Activated effector memory CD4-positive, alpha-beta T cell treated with Interleukin-2 at 50 U/mL for 16 hours (primary cell): Measurements from ENCODE around the gene PRR30.
"Not testable (repeated sequence)": the region's sequence is repeated elsewhere in the genome, so short reads cannot be mapped to it uniquely, and the experiment has no call there.

Source experiments
- DNase-seq: peaks from one replicate; pipeline ENCODE4 v3.0.0-alpha.2; 2020

Gene PRR30

DNA sequence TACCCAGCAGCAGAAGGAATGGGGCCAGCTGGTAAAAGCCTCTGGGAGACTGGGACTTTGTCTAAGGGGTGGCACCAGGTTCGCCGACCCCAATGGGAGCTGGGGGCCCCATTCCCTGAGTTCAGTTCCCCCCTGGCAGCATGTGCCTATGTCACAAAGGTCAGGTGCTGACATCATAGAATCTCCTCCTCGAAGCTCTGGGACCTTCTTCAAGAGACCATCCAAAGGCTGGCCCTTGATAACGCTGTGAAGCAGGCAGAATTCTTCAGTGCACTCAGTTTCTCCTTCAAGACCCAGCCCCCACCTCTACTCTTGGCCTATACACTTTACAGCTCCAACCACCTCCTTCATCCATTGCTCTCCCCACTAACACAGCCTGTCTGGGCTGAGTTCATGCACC is at the start of gene PRR30:
PRR30 (minus strand) TSS at position 101 of the 400 bp plus-strand sequence. CDS start 1,081 bp downstream, outside the sequence.
- DNase-seq = no peak

DNA sequence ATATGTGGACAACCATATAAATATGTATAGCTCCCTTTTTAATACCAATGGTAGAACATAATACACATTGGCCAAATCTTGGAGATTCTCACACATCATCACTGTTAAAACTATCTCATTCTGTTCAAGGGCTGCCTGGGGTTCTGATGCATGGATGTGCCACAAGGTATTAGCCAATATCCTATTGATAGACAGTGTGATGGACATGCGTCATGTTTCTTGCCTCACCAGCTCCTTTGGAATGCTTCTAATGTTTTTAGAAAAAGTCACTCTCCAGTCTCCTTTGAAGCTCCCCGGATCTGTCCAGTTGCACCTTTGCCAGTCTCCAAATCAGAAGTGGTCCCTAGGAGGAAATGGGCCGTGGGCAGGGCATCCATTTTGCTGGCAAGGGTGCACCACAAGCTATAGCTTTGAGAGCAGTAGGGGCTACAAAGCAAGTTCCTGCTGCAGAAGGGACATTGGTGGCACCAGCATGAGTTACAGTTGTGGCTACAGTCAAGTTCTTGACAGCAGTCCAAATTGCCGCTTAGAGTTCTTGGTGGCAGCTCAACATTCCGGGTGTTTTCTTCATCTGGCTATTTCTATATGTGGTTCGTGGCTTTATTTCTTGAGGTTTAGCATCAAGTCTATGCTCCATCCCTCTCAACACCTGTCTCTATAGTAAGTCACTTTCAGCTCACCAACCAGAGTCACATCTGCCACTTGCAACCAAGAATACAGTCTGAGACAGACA is 47.6 kb upstream of the PRR30 start:
- no peak for DNase-seq

DNA sequence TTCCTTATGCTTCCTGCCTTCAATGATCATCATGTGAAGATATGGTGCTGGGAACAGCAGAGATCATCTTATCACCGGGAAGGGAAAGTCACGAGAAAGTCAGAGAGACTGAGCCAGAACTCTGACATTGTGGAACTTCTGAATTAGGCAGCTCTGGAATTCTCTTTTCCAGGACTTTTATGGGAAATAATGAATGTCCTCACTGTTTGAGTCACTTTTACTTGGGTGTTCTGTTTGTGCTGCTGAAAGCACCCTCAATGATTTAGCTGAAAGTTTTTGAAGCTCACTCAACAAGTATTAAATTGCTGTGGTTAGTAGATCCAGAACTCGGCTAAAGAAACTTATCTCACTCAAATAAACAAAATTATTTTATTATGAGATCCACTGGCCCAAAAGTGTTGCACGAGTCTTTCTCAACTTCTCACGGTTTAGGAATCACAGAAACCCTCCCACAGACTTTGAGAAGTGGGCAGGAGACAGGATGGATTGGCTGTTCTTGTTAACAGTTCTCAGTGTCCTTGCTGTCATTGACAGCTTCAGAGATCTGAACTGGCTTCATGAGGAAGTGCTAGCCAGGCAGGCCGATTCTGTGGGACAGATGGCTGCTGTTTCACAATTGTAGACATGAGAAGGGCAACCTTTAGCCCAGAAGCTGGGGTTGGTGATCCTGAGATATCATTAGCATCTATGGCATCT is 46.3 kb upstream of the PRR30 start:
- DNase-seq = no peak

DNA sequence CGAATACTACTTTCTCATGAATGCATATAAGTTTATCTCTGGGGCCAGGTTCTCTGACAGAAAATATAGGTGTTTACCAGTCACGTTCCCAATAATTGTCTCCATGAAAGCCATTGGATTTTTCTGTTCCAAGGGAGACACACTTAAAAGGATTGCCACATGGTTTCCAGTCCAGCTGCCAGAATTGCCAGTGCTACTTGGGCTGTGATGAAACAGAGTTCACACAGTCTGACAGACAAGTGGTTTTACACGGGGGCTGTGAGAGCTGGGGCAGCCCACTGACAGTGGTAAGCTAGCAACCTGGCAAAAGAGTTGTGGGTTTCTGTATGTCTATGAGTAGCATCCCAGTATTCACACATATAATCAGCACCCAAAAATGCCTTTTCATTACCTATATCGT is 44.9 kb upstream of the PRR30 start:
- DNase-seq = no peak

DNA sequence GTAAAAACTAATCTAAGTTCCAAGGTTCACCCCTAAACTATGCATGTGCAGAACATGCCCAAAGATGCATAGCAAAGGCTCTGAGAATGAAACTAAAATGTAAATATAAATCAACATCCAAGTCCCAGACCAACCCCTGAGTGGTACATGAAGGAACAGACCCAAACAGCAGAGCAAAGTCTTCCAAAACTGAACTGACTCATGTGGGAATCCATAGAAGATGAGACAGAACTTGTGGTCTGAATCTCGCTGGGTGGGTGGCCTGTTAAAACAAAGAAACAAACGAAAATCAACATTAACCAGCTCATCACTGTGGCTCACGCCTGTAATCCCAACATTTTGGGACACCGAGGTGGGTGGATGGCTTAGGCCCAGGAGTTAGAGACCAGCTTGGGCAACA is 43.1 kb upstream of the PRR30 start:
- no peak for DNase-seq

DNA sequence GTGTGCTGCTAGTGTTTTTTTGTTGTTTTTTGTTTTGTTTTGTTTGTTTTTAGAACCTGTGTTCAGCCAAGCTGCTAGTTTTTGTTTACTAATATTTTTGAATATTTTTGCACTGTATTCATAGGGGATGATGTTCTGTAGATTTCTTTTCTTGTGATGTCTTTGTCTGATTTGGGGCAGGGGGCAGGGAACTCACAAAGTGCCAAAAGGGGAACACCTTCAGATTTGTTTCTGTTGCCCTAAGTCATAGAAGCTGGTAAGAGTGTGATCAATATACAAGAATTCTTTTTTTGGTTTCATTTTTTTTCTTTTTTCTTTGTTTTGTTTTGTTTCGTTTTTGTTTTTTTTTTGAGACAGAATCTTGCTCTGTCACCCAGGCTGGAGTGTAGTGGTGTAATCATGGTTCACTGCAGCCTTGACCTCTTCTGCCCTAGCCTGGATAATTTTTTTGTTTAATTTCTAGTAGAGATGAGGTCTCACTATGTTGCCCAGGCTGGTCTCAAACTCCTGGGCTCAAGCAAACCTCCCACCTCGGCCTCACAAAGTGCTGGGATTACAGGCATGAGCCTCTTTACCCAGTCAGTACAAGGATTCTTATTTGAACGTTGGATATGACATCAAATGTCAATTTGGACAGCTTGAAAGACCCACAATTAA is 40.3 kb upstream of the PRR30 start:
- DNase-seq = no peak

DNA sequence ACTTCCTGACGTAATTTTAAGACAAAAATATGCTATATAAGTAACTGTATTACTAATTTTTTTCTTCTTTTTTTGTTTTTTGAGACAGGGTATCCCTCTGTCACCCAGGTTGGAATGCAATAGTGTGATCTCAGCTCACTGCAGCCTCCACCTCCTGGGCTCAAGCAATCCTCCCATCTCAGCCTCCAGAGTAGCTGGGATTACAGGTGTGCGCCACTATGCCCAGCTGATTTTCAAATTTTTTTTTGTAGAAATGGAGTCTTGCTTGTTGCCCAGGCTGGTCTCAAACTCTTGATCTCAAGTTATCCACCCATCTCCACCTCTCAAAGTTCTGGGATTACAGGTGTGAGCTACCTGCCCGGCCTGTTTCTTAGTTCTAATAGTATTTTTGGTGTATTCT is 39.3 kb upstream of the PRR30 start:
- DNase-seq = no peak

DNA sequence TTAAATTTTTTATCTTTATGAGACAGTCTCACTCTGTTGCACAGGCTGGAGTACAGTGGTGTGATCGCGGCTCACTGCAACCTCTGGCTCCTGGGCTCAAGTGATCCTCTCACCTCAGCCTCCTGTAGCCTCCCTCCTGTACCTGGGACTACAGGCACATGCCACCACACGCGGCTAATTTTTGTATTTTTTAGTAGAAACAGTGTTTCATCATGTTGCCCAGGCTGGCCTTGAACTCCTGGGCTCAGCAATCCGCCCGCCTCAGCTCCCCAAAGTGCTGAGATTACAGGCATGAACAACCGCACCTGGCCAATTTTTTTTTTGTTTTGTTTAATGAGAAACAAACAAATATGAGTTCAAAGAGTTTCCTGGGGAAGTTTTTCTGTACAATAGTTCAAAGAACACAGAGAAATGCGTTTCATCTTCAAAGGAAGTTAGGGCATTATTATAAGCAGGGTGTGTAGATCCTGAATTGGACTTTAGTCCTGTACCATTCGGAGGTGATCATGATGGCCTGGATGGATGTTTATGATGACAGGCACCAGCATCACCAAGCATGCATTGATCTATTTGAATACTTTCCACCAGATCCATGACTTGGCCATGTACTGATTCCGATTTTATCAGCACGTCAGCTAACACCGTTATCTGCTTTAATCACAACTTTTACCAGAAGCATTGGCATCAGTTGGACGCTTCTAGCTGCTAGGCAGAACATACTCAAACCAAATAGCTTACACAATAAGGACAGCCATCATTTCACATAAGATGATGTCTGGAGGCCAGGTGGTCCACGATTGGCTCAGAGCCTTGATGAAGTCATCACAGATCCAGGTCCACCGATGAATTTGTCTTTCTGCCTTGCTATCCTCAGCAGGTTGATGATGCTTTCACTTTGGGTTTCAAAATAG is 38.5 kb upstream of the PRR30 start:
- DNase-seq = no peak

DNA sequence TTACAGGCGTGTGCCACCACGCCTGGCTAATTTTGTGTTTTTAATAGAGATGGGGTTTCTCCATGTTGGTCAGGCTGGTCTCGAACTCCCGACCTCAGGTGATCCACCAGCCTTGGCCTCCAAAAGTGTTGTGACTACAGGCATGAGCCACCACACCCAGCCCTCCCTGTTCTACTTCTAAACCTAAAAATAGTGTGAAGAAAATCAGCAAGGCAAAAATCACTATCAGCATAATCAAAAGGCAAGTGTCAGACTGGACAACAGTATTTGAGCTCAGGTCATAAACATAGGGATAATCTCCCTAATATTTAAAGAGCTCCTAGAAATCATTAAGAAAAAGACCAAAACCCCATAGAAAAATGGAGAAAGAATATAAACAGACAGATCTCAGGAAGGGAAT is 36.6 kb upstream of the PRR30 start:
- DNase-seq = not testable (repeated sequence)

DNA sequence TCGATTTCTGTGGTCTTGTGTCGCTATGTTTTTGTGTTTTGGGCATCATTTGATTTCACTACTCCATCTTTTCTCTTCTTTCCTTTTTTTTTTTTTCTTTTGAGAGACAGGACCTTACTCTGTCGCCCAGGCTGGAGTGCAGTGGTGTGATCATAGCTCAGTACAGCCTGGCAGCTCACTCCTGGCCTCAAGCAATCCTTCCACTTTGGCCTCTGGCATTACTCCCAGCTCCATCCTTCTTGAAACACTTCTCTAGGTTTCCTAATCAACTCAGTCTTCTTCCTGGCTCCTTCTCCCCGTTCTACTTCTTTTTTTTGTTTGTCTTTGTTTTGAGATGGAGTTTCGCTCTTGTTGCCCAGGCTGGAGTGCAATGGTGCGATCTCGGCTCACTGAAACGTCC is 36.1 kb upstream of the PRR30 start:
- no peak for DNase-seq

DNA sequence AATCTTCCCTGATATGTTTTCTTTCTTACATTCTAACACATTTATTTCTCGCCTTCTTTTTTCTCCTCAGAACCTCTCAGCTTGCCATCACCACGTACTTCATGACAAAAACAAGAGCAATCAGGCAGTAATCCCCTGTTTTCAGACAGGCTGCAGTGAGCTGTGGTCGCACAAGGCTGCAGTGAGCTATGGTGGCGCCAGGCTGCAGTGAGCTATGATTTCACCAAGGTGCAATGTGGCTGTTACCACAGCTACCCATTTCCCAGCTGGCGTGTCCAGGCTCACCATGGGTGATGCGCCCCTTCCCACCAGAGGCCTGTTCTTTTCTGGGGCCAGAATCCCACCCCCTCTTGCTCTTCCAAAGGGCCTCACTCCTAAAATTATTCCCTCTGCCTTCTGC is 35.4 kb upstream of the PRR30 start:
- DNase-seq = no peak

DNA sequence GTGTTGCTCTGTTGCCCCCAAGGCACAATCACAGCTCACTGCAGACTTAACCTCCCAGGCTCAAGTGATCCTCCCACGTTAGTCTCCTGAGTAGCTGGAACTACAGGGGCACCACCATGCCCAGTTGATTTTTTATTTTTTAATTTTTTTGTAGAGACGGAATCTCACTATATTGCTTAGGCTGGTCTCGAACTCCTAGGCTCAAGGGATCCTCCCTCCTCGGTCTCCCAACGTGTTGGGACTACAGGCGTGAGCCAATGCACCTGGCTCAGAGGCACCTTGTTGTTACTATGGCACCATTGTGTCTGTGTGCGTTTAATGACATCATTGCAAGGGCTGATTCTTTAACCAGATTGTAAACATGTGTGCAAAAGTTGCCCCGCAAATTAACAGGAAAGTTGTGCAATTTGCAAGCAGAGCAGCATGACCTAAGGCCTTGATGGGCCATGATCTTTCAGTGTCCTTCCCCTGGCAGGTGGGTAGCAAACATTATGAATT is 32.2 kb upstream of the PRR30 start:
- DNase-seq = no peak

DNA sequence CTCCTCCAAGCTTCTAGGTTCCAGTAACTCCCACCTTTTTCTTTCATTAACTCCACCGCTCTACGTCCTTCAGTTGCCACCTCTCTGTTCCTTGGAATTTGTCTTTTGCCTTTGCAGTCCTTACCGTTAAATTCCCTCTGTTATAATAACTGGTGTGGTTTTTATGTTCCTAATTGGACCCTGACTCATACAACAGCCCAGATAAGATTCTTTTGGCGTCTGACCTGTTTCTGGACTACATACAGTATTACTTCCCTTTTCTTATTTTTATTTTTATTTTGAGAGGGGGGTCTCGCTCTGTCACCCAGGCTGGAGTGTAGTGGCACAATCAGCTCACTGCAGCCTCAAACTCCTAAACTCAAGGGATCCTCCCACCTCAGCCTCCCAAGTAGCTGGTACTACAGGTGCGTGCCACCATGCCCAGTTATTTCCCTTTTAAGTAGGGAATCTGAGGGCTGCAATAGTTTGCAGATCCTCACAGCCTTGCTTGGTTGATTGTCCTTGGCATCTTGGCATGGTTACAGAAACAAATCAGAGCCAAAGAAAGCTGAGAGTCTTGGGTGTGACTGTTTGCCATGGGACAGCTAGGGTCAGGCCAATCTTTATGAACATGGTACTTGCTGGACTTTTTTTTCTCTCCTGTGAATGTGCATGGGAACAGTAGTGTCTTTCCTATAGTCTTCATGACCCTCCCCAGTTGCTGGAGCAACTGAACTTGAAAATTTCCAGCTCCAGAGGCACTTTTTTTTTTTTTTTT is 31.5 kb upstream of the PRR30 start:
- DNase-seq = no peak

DNA sequence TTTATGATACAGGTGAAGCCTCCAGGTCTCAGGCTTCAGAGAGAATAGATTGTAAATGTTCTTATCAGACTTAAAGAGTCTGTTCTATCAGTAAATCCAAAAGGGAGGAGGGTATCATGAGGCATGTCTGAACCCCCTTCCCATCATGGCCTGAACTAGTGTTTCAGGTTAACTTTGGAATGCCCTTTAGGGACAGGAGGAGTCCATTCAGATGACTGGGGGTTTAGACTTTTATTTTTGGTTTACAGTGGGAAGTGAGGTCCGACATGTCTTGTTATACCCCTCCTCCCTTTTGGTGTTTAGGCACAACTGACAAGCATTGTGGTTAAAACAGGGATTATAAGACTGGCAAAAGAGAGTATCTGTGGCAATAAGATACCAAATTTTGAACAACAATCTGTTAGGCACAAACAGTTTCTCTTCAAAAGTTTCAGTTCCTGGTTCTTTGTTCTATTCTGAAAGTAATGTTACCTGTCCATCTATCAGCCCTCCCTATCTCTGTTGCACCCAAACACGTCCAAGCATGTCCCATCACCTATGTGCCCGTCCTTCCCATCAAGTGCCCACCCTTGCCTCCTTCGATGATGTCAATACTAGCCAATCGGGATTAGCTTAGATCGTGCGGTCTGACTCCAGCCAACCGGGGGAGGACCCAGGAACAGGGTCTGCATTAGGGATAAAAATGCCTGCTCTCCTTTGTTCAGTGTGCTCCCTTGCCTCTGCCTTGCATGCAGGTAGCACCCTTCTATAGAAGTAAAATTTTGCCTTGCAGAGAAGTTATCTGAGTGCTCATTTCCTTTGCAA is 26.0 kb upstream of the PRR30 start:
- no peak for DNase-seq

DNA sequence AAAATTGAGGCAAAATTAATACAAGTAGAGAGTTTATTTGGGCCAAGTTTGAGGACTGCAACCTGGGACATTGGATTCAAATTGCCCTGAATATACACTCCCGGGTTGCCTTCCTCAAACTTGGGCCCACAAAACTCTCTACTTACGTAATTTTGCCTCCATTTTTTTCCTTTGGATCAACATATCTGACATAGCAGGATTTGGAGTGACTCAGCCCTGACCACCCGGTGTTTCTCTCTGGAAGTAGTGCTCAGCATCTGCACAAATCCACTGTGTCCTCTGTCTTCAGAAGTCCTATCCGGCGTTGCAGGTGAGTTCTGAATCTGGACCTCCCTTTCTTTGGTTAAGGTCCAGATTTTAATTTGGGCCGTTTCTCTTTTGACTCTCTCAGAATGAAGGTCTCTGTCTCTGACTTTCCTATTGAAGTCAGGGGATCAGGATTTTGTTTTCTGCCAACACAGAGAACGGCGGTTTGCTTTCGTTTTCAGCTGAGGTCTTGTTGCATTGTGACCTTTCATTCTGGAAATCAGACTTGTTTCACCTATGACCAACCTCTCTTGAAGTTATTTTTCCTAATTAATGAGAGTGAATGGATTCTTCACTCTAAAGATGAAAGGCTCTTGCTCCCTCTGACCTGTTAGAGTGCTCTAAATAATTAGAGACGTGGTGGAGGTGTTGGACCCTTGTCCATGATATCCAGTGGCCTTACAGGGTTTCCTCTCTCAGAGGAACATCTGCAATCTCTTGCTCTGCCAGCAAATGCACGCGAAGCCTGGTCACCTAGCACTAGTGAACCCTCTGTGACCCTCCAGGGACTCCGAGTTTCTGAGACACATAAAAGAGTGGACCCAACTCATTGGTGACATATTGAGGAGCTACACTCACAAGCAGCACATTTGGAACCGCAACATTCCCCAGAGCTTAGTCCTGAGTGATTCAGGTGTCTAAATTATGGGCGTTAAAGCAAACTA is 23.2 kb upstream of the PRR30 start:
- DNase-seq = no peak

DNA sequence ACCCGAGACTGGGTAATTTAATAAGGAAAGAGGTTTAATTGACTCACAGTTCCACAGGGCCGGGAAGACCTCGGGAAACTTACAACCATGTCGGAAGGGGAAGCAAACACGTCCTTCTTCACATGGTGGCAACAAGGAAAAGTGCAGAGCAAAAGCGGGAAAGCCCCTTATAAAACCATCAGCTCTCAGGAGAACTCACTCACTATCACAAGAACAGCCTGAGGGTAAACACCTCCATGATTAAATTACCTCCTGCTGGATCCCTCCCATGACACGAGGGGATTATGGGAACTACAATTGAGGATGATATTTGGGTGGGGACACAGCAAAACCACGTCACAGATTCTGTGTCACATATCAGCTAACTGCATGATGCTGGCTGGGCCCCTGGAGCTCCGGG is 21.0 kb upstream of the PRR30 start:
- DNase-seq = no peak

DNA sequence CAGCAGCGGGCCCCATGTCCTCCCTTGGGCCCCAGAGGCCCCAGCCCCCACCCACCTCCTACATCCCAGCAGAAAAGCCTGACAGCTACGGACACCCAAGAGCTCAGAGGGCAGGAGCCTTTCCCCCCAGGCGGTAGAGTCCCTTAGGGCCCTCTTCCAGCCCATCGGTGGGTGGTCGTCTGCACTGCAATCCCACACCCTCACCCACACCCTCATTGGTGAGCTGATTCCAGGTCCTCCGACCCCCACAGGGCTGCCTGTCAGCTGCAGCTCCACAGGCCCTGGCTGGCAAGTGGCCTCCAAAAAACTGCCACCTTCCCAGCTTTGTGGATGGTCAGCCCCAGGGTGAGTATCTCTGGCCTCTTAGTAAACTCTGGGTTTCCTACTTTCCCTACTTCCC is 20.1 kb upstream of the PRR30 start:
- DNase-seq = no peak

DNA sequence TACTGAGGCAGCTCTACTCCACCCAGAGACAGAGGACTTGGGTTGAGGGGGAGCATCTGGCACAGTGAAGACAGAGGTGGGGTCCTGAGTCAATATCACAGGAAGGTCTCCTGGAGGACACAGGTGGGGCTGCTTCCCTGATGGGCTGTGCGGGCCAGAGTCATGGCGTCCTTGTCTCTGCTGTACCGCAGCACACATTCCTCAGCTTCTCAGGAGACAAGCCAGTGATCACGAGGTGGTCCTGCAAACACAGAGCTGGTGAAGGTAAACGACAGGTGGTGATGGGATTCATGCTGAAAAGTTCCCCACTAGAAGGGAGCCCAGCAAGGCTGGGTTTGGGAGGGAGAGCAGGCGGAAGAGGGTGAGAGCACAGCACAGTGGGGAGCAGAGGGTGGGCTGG is 19.3 kb upstream of the PRR30 start:
- DNase-seq = no peak

DNA sequence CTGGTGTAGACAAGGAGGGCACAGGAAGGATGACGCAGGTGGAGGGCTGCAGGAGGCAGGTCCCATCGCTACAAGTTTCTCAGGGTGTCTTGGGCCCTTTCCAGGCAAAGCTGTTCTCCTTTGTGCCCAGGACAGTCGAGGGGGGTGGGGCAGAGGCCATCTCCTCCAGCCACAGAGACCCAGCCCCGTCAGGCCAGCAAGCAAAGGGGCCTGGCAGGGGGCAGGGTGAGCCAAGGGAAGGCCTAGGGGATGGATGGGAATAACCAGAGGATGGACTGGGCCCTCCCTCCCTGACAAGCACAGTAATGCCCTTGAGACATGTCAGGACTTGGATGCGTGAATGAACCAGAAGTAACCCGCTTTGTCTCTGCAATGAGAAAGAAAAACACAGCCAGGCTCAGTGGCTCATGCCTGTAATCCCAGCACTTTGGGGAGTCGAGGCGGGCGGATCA is 15.9 kb upstream of the PRR30 start:
- DNase-seq = no peak

DNA sequence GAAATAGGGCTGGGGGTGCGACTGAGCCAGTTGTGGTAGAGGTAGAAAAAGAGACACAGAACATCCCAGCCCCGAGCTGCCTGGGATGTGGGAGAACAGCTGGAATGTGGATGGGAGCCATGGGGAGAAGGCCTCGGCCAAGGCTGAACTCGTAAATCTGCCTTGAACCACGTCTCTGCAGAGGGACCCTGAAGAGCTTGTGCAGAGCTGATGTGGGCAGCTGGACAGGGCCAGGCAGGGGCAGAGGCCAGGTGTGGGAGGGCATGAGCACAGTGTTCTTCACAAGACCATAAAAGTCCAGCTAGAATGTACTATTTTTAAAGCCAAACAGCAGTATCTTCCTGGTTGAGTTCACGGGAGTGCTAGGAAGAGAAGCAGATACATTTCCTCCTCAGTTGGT is 15.3 kb upstream of the PRR30 start:
- DNase-seq = no peak
